HepG2 (cell line): ENCODE results near the gene ZBTB9. TPM values are rescaled to one million over a fixed set of nuclear protein-coding genes. Genes with fewer than 3 reads are reported as not detected.

Experiments used
- ATAC-seq: fragments of 200-7000 bp; cut with Tn5 transposase; 3 replicates; pipeline ENCODE4 v1.9.1; 2020; ENCODE audit warnings: mild to moderate bottlenecking, moderate library complexity
- BruUV-seq: library from RNA; stranded (reverse); fragments of 400-500 nt; replicated peaks from 2 replicates; lab custom pipeline; 2021; lab: Mats Ljungman, UMichigan
- CTCF ChIA-PET: fragments of 300-600 bp; formaldehyde crosslinking; extraction: SDS; loops from one replicate; lab custom pipeline; 2021; ENCODE audit warnings: low total read pairs, inconsistent platforms, low intra/inter-chr PET ratio; lab: Yijun Ruan, JAX
- POLR2A ChIA-PET: fragments of 350-600 bp; sonication (Branson Sonifier 250); formaldehyde crosslinking; loops from one replicate; lab custom pipeline; 2020; ENCODE audit warnings: antibody characterized with exemption, inconsistent platforms; lab: Yijun Ruan, JAX
- DNase-seq: peaks from one replicate; pipeline ENCODE4 v3.0.0-alpha.2; 2015; ENCODE audit warnings: low spot score
- FAIRE-seq: peaks from 3 replicates; lab custom pipeline; 2011; peaks lifted over from hg19 to GRCh38; lab: Jason Lieb, UNC
- H2AFZ ChIP-seq: one replicate; pipeline ENCODE4 v1.6.1; 2011; ENCODE audit warnings: low read length, inconsistent platforms
- H3K27ac ChIP-seq: fragments of 300-600 bp; 3 replicates; pipeline ENCODE4 v1.8.0; 2011; ENCODE audit warnings: mixed run types, mild to moderate bottlenecking, mixed read lengths, low read length, inconsistent platforms; ENCODE audit not compliant: insufficient read depth; ENCODE audit errors: extremely low read length
- H3K27me3 ChIP-seq, 2 experiments: fragments of 200-600 bp in 1 of 2; 2 replicates in 1 of 2; 3 replicates in 1 of 2; pipeline versions ENCODE4 v1.6.0 to v1.8.0; 2011; ENCODE audit warnings: low read length in 2 of 2, mild to moderate bottlenecking in 2 of 2, moderate library complexity in 2 of 2, inconsistent platforms in 1 of 2; ENCODE audit not compliant: insufficient read depth in 2 of 2, control insufficient read depth in 1 of 2
- H3K36me3 ChIP-seq, 2 experiments: fragments of 200-600 bp in 1 of 2; replicated peaks in 1 of 2; 2 replicates in 1 of 2; 3 replicates in 1 of 2; pipeline versions ENCODE4 v1.5.1 to v1.8.0; 2011; ENCODE audit warnings: low read length in 2 of 2, inconsistent platforms in 1 of 2; ENCODE audit not compliant: insufficient read depth in 2 of 2, control insufficient read depth in 1 of 2
- H3K4me1 ChIP-seq: 2 replicates; pipeline ENCODE4 v1.5.1; 2012; ENCODE audit warnings: low read length, inconsistent platforms; ENCODE audit not compliant: insufficient read depth
- H3K4me2 ChIP-seq: 2 replicates; pipeline ENCODE4 v1.6.0; 2011; ENCODE audit warnings: low read depth, low read length, inconsistent platforms
- H3K4me3 ChIP-seq, 3 experiments: fragments of 200-600 bp in 1 of 3; sonication (generic), shearing (Covaris generic) in 1 of 3; replicated peaks in 1 of 3; 2 replicates each; pipeline ENCODE4 v1.5.1; 2011 to 2016; ENCODE audit warnings: low read length in 3 of 3, inconsistent platforms in 2 of 3, low read depth in 2 of 3, mild to moderate bottlenecking in 2 of 3, control low read depth in 1 of 3, mixed read lengths in 1 of 3; ENCODE audit not compliant: insufficient read depth in 1 of 3
- H3K79me2 ChIP-seq: one replicate; pipeline ENCODE4 v1.6.1; 2011; ENCODE audit warnings: low read length, inconsistent platforms; ENCODE audit not compliant: insufficient read depth
- H3K9ac ChIP-seq: 2 replicates; pipeline ENCODE4 v1.6.0; 2011; ENCODE audit warnings: mild to moderate bottlenecking, low read depth, low read length, inconsistent platforms; ENCODE audit not compliant: insufficient read depth
- H3K9me3 ChIP-seq: 2 replicates; pipeline ENCODE4 v1.5.1; 2012; ENCODE audit warnings: mild to moderate bottlenecking, low read length
- H4K20me1 ChIP-seq: 2 replicates; pipeline ENCODE4 v1.6.0; 2011; ENCODE audit warnings: inconsistent platforms, mild to moderate bottlenecking, low read length, moderate library complexity; ENCODE audit not compliant: insufficient read depth
- CENPX ChIP-seq: sonication (generic); formaldehyde crosslinking; IDR thresholded peaks from 2 replicates; pipeline ENCODE4 v1.9.0; 2021; ENCODE audit warnings: mild to moderate bottlenecking, missing genetic modification reagents, moderate library complexity
- DMAP1 ChIP-seq: IDR thresholded peaks from 2 replicates; pipeline ENCODE4 v1.6.1; 2016
- DPF2 ChIP-seq: sonication (generic); formaldehyde crosslinking; IDR thresholded peaks from 2 replicates; pipeline ENCODE4 v1.4.0; 2020; ENCODE audit warnings: mild to moderate bottlenecking, low read depth, missing genetic modification reagents, borderline replicate concordance
- GATAD2A ChIP-seq: IDR thresholded peaks from 2 replicates; pipeline ENCODE4 v1.6.1; 2016
- GTF3A ChIP-seq: sonication (generic); formaldehyde crosslinking; conservative IDR thresholded peaks from 2 replicates; pipeline ENCODE4 v1.4.0; 2020; ENCODE audit warnings: mild to moderate bottlenecking, missing genetic modification reagents
- HBP1 ChIP-seq: IDR thresholded peaks from 2 replicates; pipeline ENCODE4 v1.6.1; 2016; ENCODE audit warnings: low read depth, control low read depth
- HNF4G ChIP-seq, 2 experiments: sonication (generic) in 1 of 2; formaldehyde crosslinking in 1 of 2; IDR thresholded peaks; 2 replicates each; pipeline versions ENCODE4 v1.4.0 to v1.6.1; 2011 to 2020; ENCODE audit warnings: borderline replicate concordance in 2 of 2, low read depth in 2 of 2, mild to moderate bottlenecking in 2 of 2, low read length in 1 of 2, missing genetic modification reagents in 1 of 2, moderate library complexity in 1 of 2
- IKZF4 ChIP-seq: sonication (generic); formaldehyde crosslinking; IDR thresholded peaks from 2 replicates; pipeline ENCODE4 v1.5.1; 2020; ENCODE audit warnings: borderline replicate concordance, mild to moderate bottlenecking, low read depth, missing genetic modification reagents; ENCODE audit errors: not compliant biosample characterization
- MIER3 ChIP-seq: IDR thresholded peaks from 2 replicates; pipeline ENCODE4 v1.6.1; 2016; ENCODE audit warnings: missing compliant biosample characterization, borderline replicate concordance
- MXD4 ChIP-seq: IDR thresholded peaks from 2 replicates; pipeline ENCODE4 v1.6.1; 2016; ENCODE audit warnings: mild to moderate bottlenecking, missing biosample characterization, missing genetic modification reagents
- SETDB1 ChIP-seq: sonication (generic); formaldehyde crosslinking; IDR thresholded peaks from 2 replicates; pipeline ENCODE4 v1.5.1; 2020; ENCODE audit warnings: missing genetic modification reagents, mild to moderate bottlenecking, borderline replicate concordance
- STAG1 ChIP-seq: sonication (generic); formaldehyde crosslinking; IDR thresholded peaks from 2 replicates; pipeline ENCODE4 v1.4.0; 2020; ENCODE audit warnings: missing genetic modification reagents
- ZNF101 ChIP-seq: sonication (generic); formaldehyde crosslinking; IDR thresholded peaks from 2 replicates; pipeline ENCODE4 v1.4.0; 2020; ENCODE audit warnings: mild to moderate bottlenecking, low read depth, missing genetic modification reagents, borderline replicate concordance
- ZNF256 ChIP-seq: sonication (generic); formaldehyde crosslinking; conservative IDR thresholded peaks from 2 replicates; pipeline ENCODE4 v1.4.0; 2020; ENCODE audit warnings: missing genetic modification reagents
- ZNF468 ChIP-seq: sonication (generic); formaldehyde crosslinking; IDR thresholded peaks from 2 replicates; pipeline ENCODE4 v1.8.0; 2022; ENCODE audit warnings: mild to moderate bottlenecking, moderate library complexity, missing genetic modification reagents
- ZNF549 ChIP-seq: sonication (generic); formaldehyde crosslinking; IDR thresholded peaks from 2 replicates; pipeline ENCODE4 v1.5.0; 2020; ENCODE audit warnings: missing genetic modification reagents
- ZSCAN30 ChIP-seq: sonication (generic); formaldehyde crosslinking; IDR thresholded peaks from 2 replicates; pipeline ENCODE4 v1.5.0; 2020; ENCODE audit warnings: mild to moderate bottlenecking, missing genetic modification reagents
- WGBS: methylation state at CpG from one replicate; pipeline ENCODE4 v1.1.6; 2017; ENCODE audit warnings: low lambda C conversion rate; 5-methylcytosine and 5-hydroxymethylcytosine counted together
- in situ Hi-C: cut with HindIII; loops from 2 replicates; pipeline ENCODE4 v1.10.0; 2017; ENCODE audit warnings: low pct_unique_long_range_greater_than_20kb; ENCODE audit not compliant: extremely low pct_ligation_motif_present
- intact Hi-C: fragments of 100-400 bp; cut with micrococcal nuclease; formaldehyde crosslinking; loops from one replicate; pipeline ENCODE4 v1.10.0; 2022; ENCODE audit not compliant: unreplicated experiment
- polyA plus RNA-seq, 8 experiments: library from polyadenylated mRNA; depleted of rRNA in 3 of 8; stranded (reverse) in 7 of 8; unstranded in 1 of 8; fragments of >200 nt; fragmentation: Illumina TruSeq in 4 of 8; extraction: Trizol in 4 of 8; gene quantifications; 2 replicates each; pipeline versions ENCODE4 v1.2.1 to v1.2.3, GENCODE V29; 2011 to 2016; ENCODE audit warnings: low read depth in 4 of 8, missing spikeins in 1 of 8, mixed read lengths in 1 of 8; ENCODE audit not compliant: insufficient read depth in 1 of 8
- total RNA-seq, 5 experiments: library from RNA; depleted of rRNA; stranded (reverse); fragments of >200 nt; fragmentation: Illumina TruSeq; extraction: Trizol; gene quantifications; 2 replicates each; pipeline ENCODE4 v1.2.3, GENCODE V29; 2016; ENCODE audit warnings: low read depth in 1 of 5
- TF ChIP-seq, protein P1 (sequence below): sonication (generic); formaldehyde crosslinking; IDR thresholded peaks from 2 replicates; pipeline ENCODE4 v1.4.0; 2020; ENCODE audit warnings: missing genetic modification reagents
- TF ChIP-seq, protein P2 (sequence below): sonication (generic); formaldehyde crosslinking; IDR thresholded peaks from 2 replicates; pipeline ENCODE4 v1.5.0; 2020; ENCODE audit warnings: mild to moderate bottlenecking, missing genetic modification reagents

The ZBTB9 gene
- total and polyA plus RNA-seq, 2 of the 13 experiments (the other 11 are each of a cell fraction or from before 2014, with no cell fraction given): 5.3 to 9.2 TPM

DNA sequence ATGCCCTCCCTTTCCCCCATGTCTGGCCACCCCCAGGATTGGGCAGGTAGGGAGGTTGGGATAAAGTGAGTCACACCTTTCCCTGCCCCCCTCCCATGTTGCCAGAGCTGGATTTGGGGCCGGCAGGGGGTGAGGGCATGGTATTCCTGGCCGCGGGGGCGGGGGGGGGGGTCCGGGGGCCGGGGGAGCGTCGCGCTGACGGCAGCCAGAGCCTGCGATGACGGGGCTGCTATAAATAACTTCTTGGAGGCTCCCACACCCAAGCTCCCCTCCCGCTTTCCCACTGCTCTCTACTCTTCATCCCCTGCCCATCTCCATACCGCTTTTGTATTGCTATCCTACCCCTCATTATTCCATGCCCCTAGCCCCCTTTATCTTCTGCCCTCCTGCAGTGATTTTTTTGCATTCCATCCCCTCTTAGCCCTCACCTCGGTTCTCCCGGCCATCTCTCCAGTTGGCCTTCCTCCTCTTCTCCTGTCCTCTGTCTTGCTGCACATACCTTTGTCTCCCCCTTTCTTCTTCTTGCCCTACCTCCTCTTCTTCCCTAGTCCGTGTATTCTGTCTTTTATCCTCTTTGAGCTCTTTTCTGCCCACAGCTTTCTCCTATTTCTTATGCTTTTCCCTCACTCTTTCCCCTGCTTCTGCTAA is 20.7 kb upstream of the ZBTB9 start:
- ChIA-PET POLR2A (no interaction called here), CTCF (no interaction called here)
- Histone ChIP-seq H3K36me3 (peaks cover 0 to 2% of the 10 kb centered on the region in 2 experiments; a peak in 1 of 5 replicates), H3K27me3 (no peaks in the 10 kb centered on the region), H3K79me2 (no peaks in the 10 kb centered on the region), H3K9me3 (no peaks in the 10 kb centered on the region), H2AFZ (no peak overlapping the region), H4K20me1 (no peaks in the 10 kb centered on the region), H3K4me2 (no peak overlapping the region), H3K9ac (no peak overlapping the region), H3K4me1 (peaks cover 29% of the 10 kb centered on the region), H3K4me3 (no peak overlapping the region), H3K27ac (no peak overlapping the region)
- no peak for FAIRE-seq
- intact Hi-C loops (no loop called here), in situ Hi-C loops (no loop called here)
- 78% methylated on average over 8 of the region's 17 CpGs for WGBS
- no TSS peak for BruUV-seq
- DNase-seq: no peak
- no peak for ATAC-seq
- TF ChIP-seq, protein P1, sequence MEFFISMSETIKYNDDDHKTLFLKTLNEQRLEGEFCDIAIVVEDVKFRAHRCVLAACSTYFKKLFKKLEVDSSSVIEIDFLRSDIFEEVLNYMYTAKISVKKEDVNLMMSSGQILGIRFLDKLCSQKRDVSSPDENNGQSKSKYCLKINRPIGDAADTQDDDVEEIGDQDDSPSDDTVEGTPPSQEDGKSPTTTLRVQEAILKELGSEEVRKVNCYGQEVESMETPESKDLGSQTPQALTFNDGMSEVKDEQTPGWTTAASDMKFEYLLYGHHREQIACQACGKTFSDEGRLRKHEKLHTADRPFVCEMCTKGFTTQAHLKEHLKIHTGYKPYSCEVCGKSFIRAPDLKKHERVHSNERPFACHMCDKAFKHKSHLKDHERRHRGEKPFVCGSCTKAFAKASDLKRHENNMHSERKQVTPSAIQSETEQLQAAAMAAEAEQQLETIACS: no peak
- TF ChIP-seq MXD4 (CRISPR knock-in tag) (no peak), ZNF468 (CRISPR knock-in tag) (no peak), GTF3A (CRISPR knock-in tag) (no peak), STAG1 (CRISPR knock-in tag) (no peak), GATAD2A (CRISPR knock-in tag) (no peak), HNF4G (IDR thresholded peaks at IDR 0.05; ENCODE audit: borderline replicate concordance, low read depth, low read length) (no peak), HNF4G (CRISPR knock-in tag; IDR thresholded peaks at IDR 0.05; ENCODE audit: borderline replicate concordance, low read depth) (no peak), MIER3 (CRISPR knock-in tag) (no peak), DPF2 (CRISPR knock-in tag) (no peak), IKZF4 (CRISPR knock-in tag) (no peak), ZSCAN30 (CRISPR knock-in tag) (no peak), SETDB1 (CRISPR knock-in tag) (no peak), DMAP1 (CRISPR knock-in tag) (no peak), ZNF101 (CRISPR knock-in tag) (no peak), HBP1 (CRISPR knock-in tag) (no peak), ZNF256 (CRISPR knock-in tag) (no peak), CENPX (CRISPR knock-in tag) (no peak), ZNF549 (CRISPR knock-in tag) (no peak)
- TF ChIP-seq, protein P2, sequence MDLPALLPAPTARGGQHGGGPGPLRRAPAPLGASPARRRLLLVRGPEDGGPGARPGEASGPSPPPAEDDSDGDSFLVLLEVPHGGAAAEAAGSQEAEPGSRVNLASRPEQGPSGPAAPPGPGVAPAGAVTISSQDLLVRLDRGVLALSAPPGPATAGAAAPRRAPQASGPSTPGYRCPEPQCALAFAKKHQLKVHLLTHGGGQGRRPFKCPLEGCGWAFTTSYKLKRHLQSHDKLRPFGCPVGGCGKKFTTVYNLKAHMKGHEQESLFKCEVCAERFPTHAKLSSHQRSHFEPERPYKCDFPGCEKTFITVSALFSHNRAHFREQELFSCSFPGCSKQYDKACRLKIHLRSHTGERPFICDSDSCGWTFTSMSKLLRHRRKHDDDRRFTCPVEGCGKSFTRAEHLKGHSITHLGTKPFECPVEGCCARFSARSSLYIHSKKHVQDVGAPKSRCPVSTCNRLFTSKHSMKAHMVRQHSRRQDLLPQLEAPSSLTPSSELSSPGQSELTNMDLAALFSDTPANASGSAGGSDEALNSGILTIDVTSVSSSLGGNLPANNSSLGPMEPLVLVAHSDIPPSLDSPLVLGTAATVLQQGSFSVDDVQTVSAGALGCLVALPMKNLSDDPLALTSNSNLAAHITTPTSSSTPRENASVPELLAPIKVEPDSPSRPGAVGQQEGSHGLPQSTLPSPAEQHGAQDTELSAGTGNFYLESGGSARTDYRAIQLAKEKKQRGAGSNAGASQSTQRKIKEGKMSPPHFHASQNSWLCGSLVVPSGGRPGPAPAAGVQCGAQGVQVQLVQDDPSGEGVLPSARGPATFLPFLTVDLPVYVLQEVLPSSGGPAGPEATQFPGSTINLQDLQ (CRISPR knock-in tag): no peak
